Bone marrow (tissue), 2 donors: ENCODE measurements around the gene DAB2.
"Not testable (repeated sequence)": the region's sequence is repeated elsewhere in the genome, so short reads cannot be mapped to it uniquely, and the experiment has no call there.

Experiments
- DNase-seq, 2 donors: peaks; one replicate each; lab custom pipeline; 2025; lab: John Stamatoyannopoulos, UW

The DAB2 gene

GRCh38 chr5:39420482-39421145 is 4.2 kb downstream of the DAB2 start:
- peak in 1 of 2 donors; percentile 39 for DNase-seq

GRCh38 chr5:39419796-39420195 is 5.0 kb downstream of the DAB2 start:
- no peak for DNase-seq

GRCh38 chr5:39417979-39418378 is 6.8 kb downstream of the DAB2 start:
- no peak for DNase-seq

- no peak for DNase-seq
These were observed 9.6 kb downstream of the DAB2 start for GRCh38 chr5:39415201-39415600.

GRCh38 chr5:39414426-39414825 is 10.4 kb downstream of the DAB2 start:
- DNase-seq, result no peak

- DNase-seq, result no peak
These were observed 11.0 kb downstream of the DAB2 start for GRCh38 chr5:39413771-39414170.

- peak in 1 of 2 donors; percentile 46 for DNase-seq
These were observed 11.9 kb downstream of the DAB2 start for GRCh38 chr5:39412721-39413394.

- DNase-seq, result no peak
These were observed 12.8 kb downstream of the DAB2 start for GRCh38 chr5:39411985-39412384.

GRCh38 chr5:39411061-39411460 is 13.7 kb downstream of the DAB2 start:
- peak in 1 of 2 donors; percentile 39 for DNase-seq

- DNase-seq, result no peak
These were observed 15.7 kb downstream of the DAB2 start for GRCh38 chr5:39409033-39409432.

- DNase-seq, result no peak
These were observed 19.5 kb downstream of the DAB2 start for GRCh38 chr5:39405083-39405843.

GRCh38 chr5:39403761-39404160 is 21.0 kb downstream of the DAB2 start:
- DNase-seq, result not testable (repeated sequence)

- DNase-seq, result not testable (repeated sequence)
These were observed 22.6 kb downstream of the DAB2 start for GRCh38 chr5:39402140-39402539.

- DNase-seq, result no peak
These were observed 23.8 kb downstream of the DAB2 start for GRCh38 chr5:39400713-39401578.

GRCh38 chr5:39399135-39400036 is 25.4 kb downstream of the DAB2 start:
- DNase-seq, result peak in 1 of 2 donors; percentile 93

GRCh38 chr5:39396843-39397242 is 27.9 kb downstream of the DAB2 start:
- DNase-seq, result no peak

GRCh38 chr5:39395521-39395920 is 29.3 kb downstream of the DAB2 start:
- no peak for DNase-seq

GRCh38 chr5:39394946-39395345 is 29.8 kb downstream of the DAB2 start:
- DNase-seq, result peak in 1 of 2 donors; percentile 16

- no peak for DNase-seq
These were observed 33.8 kb downstream of the DAB2 start for GRCh38 chr5:39390945-39391344.

GRCh38 chr5:39387293-39387692 is 37.5 kb downstream of the DAB2 start:
- DNase-seq, result no peak

- DNase-seq, result no peak
These were observed 40.5 kb downstream of the DAB2 start for GRCh38 chr5:39384271-39384670.
